ENCODE measurements around the gene FOXL1. TPM values are rescaled to one million over a fixed set of nuclear protein-coding genes. Genes with fewer than 3 reads are reported as not detected.

The FOXL1 gene
- total RNA-seq, 1 donor from 2014 or later = 11.6 TPM

DNA sequence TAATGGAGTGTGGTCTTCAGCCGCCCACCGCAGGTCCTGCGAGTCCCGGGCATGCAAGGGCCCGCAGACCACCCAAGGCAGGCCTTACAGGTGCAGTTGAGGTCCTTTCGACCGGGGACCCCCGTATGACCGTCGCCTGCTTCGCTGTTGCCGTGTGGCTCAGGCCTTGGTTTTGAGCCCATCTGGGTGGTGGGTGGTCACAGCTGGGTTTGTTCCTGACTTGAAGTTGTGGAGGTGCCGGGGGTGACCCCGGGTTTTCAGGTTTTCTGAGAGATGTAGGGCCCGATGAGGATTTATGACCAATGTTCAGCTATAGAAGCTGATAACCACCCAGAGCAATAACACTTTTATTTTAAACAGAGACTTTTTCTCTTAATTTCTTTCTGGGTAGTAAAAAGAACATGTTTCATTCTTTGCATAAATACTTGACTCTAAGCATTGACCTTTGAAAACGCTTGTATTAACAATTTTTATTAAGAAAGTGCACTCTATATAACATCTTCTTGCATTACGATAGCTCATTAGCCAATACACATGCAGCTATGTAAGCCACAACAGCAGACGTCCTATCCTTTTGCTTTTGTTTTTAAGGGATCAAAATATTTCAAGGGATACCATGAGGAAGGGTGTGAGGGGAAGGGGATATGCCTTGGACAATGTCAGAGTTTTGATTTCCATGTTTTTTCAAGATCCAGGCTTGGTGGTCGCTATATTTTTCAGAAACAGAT lies 1.9 kb downstream of the FOXL1 start:
- DNase-seq (ENCODE audit: low read depth) = no peak
- TF ChIP-seq, protein P1, sequence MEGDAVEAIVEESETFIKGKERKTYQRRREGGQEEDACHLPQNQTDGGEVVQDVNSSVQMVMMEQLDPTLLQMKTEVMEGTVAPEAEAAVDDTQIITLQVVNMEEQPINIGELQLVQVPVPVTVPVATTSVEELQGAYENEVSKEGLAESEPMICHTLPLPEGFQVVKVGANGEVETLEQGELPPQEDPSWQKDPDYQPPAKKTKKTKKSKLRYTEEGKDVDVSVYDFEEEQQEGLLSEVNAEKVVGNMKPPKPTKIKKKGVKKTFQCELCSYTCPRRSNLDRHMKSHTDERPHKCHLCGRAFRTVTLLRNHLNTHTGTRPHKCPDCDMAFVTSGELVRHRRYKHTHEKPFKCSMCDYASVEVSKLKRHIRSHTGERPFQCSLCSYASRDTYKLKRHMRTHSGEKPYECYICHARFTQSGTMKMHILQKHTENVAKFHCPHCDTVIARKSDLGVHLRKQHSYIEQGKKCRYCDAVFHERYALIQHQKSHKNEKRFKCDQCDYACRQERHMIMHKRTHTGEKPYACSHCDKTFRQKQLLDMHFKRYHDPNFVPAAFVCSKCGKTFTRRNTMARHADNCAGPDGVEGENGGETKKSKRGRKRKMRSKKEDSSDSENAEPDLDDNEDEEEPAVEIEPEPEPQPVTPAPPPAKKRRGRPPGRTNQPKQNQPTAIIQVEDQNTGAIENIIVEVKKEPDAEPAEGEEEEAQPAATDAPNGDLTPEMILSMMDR (conservative IDR thresholded peaks at IDR 0.05; ENCODE audit: low read depth, low read length) = no peak
- no peak overlapping the region for H3K4me3 ChIP-seq (ENCODE audit: low read depth, low read length)

- H3K4me3 ChIP-seq (ENCODE audit: low read depth, low read length) = no peak overlapping the region
- TF ChIP-seq, protein P1 (conservative IDR thresholded peaks at IDR 0.05; ENCODE audit: low read depth, low read length) = no peak
- DNase-seq (ENCODE audit: low read depth) = no peak
Observed at GRCh38 chr16:86580791-86581170, 2.4 kb downstream of the FOXL1 start.

- no peak for DNase-seq (ENCODE audit: low read depth)
- no peak overlapping the region for H3K4me3 ChIP-seq (ENCODE audit: low read depth, low read length)
- TF ChIP-seq, protein P1 (conservative IDR thresholded peaks at IDR 0.05; ENCODE audit: low read depth, low read length) = no peak
Observed at GRCh38 chr16:86581458-86581857, 3.1 kb downstream of the FOXL1 start.

DNA sequence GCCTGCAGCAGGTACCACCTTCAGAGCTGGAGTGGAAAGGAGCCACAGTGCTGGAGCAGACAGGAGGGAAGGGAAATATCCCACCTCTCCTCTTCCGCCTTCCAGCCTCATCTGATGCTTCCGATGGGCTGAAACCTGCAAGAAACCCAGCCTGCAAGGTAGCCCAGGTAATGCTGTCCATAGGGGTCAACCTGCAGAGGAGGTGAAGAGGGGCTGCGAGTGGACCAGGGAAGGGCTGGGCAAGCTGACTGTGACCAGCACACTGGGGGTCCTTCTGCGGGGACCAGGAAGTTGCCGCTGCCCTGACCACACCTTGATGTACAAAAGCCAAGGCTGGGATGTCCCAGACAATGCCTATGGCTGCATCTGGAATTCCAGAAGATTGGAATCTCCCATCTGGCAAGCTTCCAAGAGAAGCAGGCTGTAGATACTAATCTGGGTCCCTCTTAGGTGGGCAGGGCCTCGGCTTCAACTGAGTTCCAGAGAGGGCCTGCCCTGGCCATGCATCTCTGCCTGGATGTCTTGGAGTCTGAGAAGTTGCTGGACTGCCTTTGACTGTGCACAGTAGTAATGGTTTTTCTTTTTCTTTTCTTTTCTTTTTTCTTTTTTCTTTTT lies 5.8 kb downstream of the FOXL1 start:
- H3K4me3 ChIP-seq (ENCODE audit: low read depth, low read length) = no peak overlapping the region
- TF ChIP-seq, protein P1 (conservative IDR thresholded peaks at IDR 0.05; ENCODE audit: low read depth, low read length) = no peak
- no peak for DNase-seq (ENCODE audit: low read depth)

GRCh38 chr16:86584726-86585721 lies 6.7 kb downstream of the FOXL1 start:
- TF ChIP-seq, protein P1 (conservative IDR thresholded peaks at IDR 0.05; ENCODE audit: low read depth, low read length) = no peak
- DNase-seq (ENCODE audit: low read depth) = no peak
- no peak overlapping the region for H3K4me3 ChIP-seq (ENCODE audit: low read depth, low read length)

GRCh38 chr16:86585821-86586611 lies 7.7 kb downstream of the FOXL1 start:
- H3K4me3 ChIP-seq (ENCODE audit: low read depth, low read length) = no peak overlapping the region
- TF ChIP-seq, protein P1 (conservative IDR thresholded peaks at IDR 0.05; ENCODE audit: low read depth, low read length) = no peak
- no peak for DNase-seq (ENCODE audit: low read depth)
